Midbrain (tissue), 1 donor: ENCODE results near the gene GMPS.
"Not testable (repeated sequence)": the region's sequence is repeated elsewhere in the genome, so short reads cannot be mapped to it uniquely, and the experiment has no call there.

Experiments
- DNase-seq: peaks from one replicate; lab custom pipeline; 2025; lab: John Stamatoyannopoulos, UW

GMPS gene

GRCh38 chr3:155941354-155941753 is 70.9 kb downstream of the GMPS start:
- no peak for DNase-seq

GRCh38 chr3:155944081-155944480 is 73.6 kb downstream of the GMPS start:
- DNase-seq: no peak

GRCh38 chr3:155946178-155946577 is 75.7 kb downstream of the GMPS start:
- no peak for DNase-seq

- no peak for DNase-seq
Measured at GRCh38 chr3:155948476-155948875, 78.0 kb downstream of the GMPS start.

- no peak for DNase-seq
Measured at GRCh38 chr3:155949453-155950217, 79.2 kb downstream of the GMPS start.

GRCh38 chr3:155956508-155957411 is 86.3 kb downstream of the GMPS start:
- no peak for DNase-seq

GRCh38 chr3:155957412-155957880 is 87.0 kb downstream of the GMPS start:
- DNase-seq: no peak

GRCh38 chr3:155958676-155959075 is 88.2 kb downstream of the GMPS start:
- no peak for DNase-seq

GRCh38 chr3:155960060-155960459 is 89.6 kb downstream of the GMPS start:
- no peak for DNase-seq

- not testable (repeated sequence) for DNase-seq
Measured at GRCh38 chr3:155961044-155961443, 90.6 kb downstream of the GMPS start.

- no peak for DNase-seq
Measured at GRCh38 chr3:155963570-155963969, 93.1 kb downstream of the GMPS start.

GRCh38 chr3:155970398-155970797 is 99.9 kb downstream of the GMPS start:
- DNase-seq: no peak

- DNase-seq: no peak
Measured at GRCh38 chr3:155972885-155973584, 102.6 kb downstream of the GMPS start.

- no peak for DNase-seq
Measured at GRCh38 chr3:155978324-155978723, 107.9 kb downstream of the GMPS start.

GRCh38 chr3:155979746-155980145 is 109.3 kb downstream of the GMPS start:
- no peak for DNase-seq

- DNase-seq: no peak
Measured at GRCh38 chr3:155981669-155982068, 111.2 kb downstream of the GMPS start.

- DNase-seq: no peak
Measured at GRCh38 chr3:155983834-155984474, 113.5 kb downstream of the GMPS start.

GRCh38 chr3:155984791-155985417 is 114.5 kb downstream of the GMPS start:
- DNase-seq: no peak

GRCh38 chr3:155989536-155989935 is 119.1 kb downstream of the GMPS start:
- DNase-seq: no peak

- DNase-seq: no peak
Measured at GRCh38 chr3:155991212-155991611, 120.8 kb downstream of the GMPS start.

GRCh38 chr3:155991847-155992246 is 121.4 kb downstream of the GMPS start:
- no peak for DNase-seq
